Measurements from ENCODE around the gene RAPGEF2.

The RAPGEF2 gene

GRCh38 chr4:159185591-159186023 lies 82.7 kb downstream of the RAPGEF2 start:
- DNase-seq (ENCODE audit: low read depth): no peak
- TF ChIP-seq MAX (IDR thresholded peaks at IDR 0.05; ENCODE audit: low read depth, low read length): no peak
- no peak for TF ChIP-seq MYC (IDR thresholded peaks at IDR 0.05; ENCODE audit: low read depth, low read length)
- no peak for TF ChIP-seq CTCF (IDR thresholded peaks at IDR 0.05; ENCODE audit: low read depth, low read length)
- TF ChIP-seq POLR2A (IDR thresholded peaks at IDR 0.05; ENCODE audit: extremely low read depth, insufficient read length): no peak
- H3K4me3 ChIP-seq (ENCODE audit: low read depth, low read length): no peak overlapping the region

- no peak for DNase-seq (ENCODE audit: low read depth)
- no peak overlapping the region for H3K4me3 ChIP-seq (ENCODE audit: low read depth, low read length)
- no peak for TF ChIP-seq MYC (IDR thresholded peaks at IDR 0.05; ENCODE audit: low read depth, low read length)
- no peak for TF ChIP-seq CTCF (IDR thresholded peaks at IDR 0.05; ENCODE audit: low read depth, low read length)
- TF ChIP-seq MAX (IDR thresholded peaks at IDR 0.05; ENCODE audit: low read depth, low read length): no peak
- no peak for TF ChIP-seq POLR2A (IDR thresholded peaks at IDR 0.05; ENCODE audit: extremely low read depth, insufficient read length)
These were observed 85.8 kb downstream of the RAPGEF2 start for GRCh38 chr4:159188646-159189045.

GRCh38 chr4:159190651-159191050 lies 87.8 kb downstream of the RAPGEF2 start:
- no peak for TF ChIP-seq CTCF (IDR thresholded peaks at IDR 0.05; ENCODE audit: low read depth, low read length)
- TF ChIP-seq MYC (IDR thresholded peaks at IDR 0.05; ENCODE audit: low read depth, low read length): no peak
- no peak overlapping the region for H3K4me3 ChIP-seq (ENCODE audit: low read depth, low read length)
- DNase-seq (ENCODE audit: low read depth): no peak

- no peak overlapping the region for H3K4me3 ChIP-seq (ENCODE audit: low read depth, low read length)
- peak; percentile 20 for DNase-seq (ENCODE audit: low read depth)
- TF ChIP-seq MAX (IDR thresholded peaks at IDR 0.05; ENCODE audit: low read depth, low read length) (no peak), MYC (IDR thresholded peaks at IDR 0.05; ENCODE audit: low read depth, low read length) (no peak), CTCF (IDR thresholded peaks at IDR 0.05; ENCODE audit: low read depth, low read length) (no peak), POLR2A (IDR thresholded peaks at IDR 0.05; ENCODE audit: extremely low read depth, insufficient read length) (no peak)
These were observed 89.1 kb downstream of the RAPGEF2 start for GRCh38 chr4:159191989-159192388.

GRCh38 chr4:159193046-159193620 lies 90.3 kb downstream of the RAPGEF2 start:
- no peak overlapping the region for H3K4me3 ChIP-seq (ENCODE audit: low read depth, low read length)
- no peak for TF ChIP-seq MAX (IDR thresholded peaks at IDR 0.05; ENCODE audit: low read depth, low read length)
- TF ChIP-seq POLR2A (IDR thresholded peaks at IDR 0.05; ENCODE audit: extremely low read depth, insufficient read length): no peak
- TF ChIP-seq MYC (IDR thresholded peaks at IDR 0.05; ENCODE audit: low read depth, low read length): no peak
- no peak for TF ChIP-seq CTCF (IDR thresholded peaks at IDR 0.05; ENCODE audit: low read depth, low read length)
- DNase-seq (ENCODE audit: low read depth): no peak

- TF ChIP-seq POLR2A (IDR thresholded peaks at IDR 0.05; ENCODE audit: extremely low read depth, insufficient read length) (no peak), CTCF (IDR thresholded peaks at IDR 0.05; ENCODE audit: low read depth, low read length) (no peak), MAX (IDR thresholded peaks at IDR 0.05; ENCODE audit: low read depth, low read length) (no peak), MYC (IDR thresholded peaks at IDR 0.05; ENCODE audit: low read depth, low read length) (no peak)
- no peak for DNase-seq (ENCODE audit: low read depth)
- H3K4me3 ChIP-seq (ENCODE audit: low read depth, low read length): no peak overlapping the region
These were observed 92.5 kb downstream of the RAPGEF2 start for GRCh38 chr4:159195361-159195769.

All from NB4 (cell line).